Gastroesophageal sphincter (tissue), 2 donors: ENCODE data around the gene LRRC47.

Experiments used
- EP300 ChIP-seq: sonication (generic); formaldehyde crosslinking; IDR thresholded peaks from one replicate; pipeline ENCODE4 v1.6.1; 2017; ENCODE audit warnings: antibody characterized with exemption, mild to moderate bottlenecking
- POLR2A ChIP-seq, 2 donors: fragments of 450-650 bp; IDR thresholded peaks; one replicate each; pipeline ENCODE4 v1.6.1; 2017; ENCODE audit warnings: antibody characterized with exemption in 2 of 2, mild to moderate bottlenecking in 2 of 2, moderate library complexity in 1 of 2
- POLR2AphosphoS5 ChIP-seq: sonication (generic); formaldehyde crosslinking; IDR thresholded peaks from one replicate; pipeline ENCODE4 v1.6.1; 2017; ENCODE audit warnings: antibody characterized with exemption

- TF ChIP-seq POLR2A (IDR thresholded peaks at IDR 0.05) = no peak
- no peak for TF ChIP-seq POLR2AphosphoS5
- no peak for TF ChIP-seq EP300
These were observed 38.4 kb upstream of the LRRC47 start for GRCh38 chr1:3834701-3835100.
